IMR-90 (cell line): Measurements from ENCODE around the gene FBXO17. TPM values are rescaled to one million over a fixed set of nuclear protein-coding genes. Genes with fewer than 3 reads are reported as not detected.

ENCODE experiments used
- ATAC-seq: fragments of 200-7000 bp; cut with Tn5 transposase; 2 replicates; pipeline ENCODE4 v1.9.1; 2020; ENCODE audit warnings: low read depth, mild to moderate bottlenecking, moderate library complexity
- BruUV-seq: library from RNA; stranded (reverse); fragments of 400-500 nt; replicated peaks from 2 replicates; lab custom pipeline; 2021; lab: Mats Ljungman, UMichigan
- CTCF ChIA-PET: fragments of 300-600 bp; formaldehyde crosslinking; extraction: SDS; loops from one replicate; lab custom pipeline; 2021; ENCODE audit warnings: antibody characterized with exemption; lab: Yijun Ruan, JAX
- POLR2A ChIA-PET: fragments of 300-600 bp; sonication (Branson Sonifier 250); formaldehyde crosslinking; loops from one replicate; lab custom pipeline; 2022; ENCODE audit warnings: antibody characterized with exemption; ENCODE audit not compliant: unreplicated experiment; lab: Charles Lee
- DNase-seq: peaks from one replicate; pipeline ENCODE4 v3.0.0; 2013
- H2AFZ ChIP-seq: replicated peaks from 2 replicates; pipeline ENCODE3; 2013; ENCODE audit warnings: low read length, mild to moderate bottlenecking; ENCODE audit not compliant: poor library complexity
- H2AK5ac ChIP-seq: 2 replicates; pipeline ENCODE4 v1.6.1; 2013; ENCODE audit warnings: low read depth, low read length, inconsistent platforms
- H2AK9ac ChIP-seq: replicated peaks from 2 replicates; pipeline ENCODE3; 2013; ENCODE audit warnings: mild to moderate bottlenecking, low read depth, low read length, moderate library complexity; ENCODE audit not compliant: poor library complexity
- H2BK120ac ChIP-seq: 2 replicates; pipeline ENCODE4 v1.6.1; 2013; ENCODE audit warnings: low read depth, low read length, inconsistent platforms
- H2BK15ac ChIP-seq: 3 replicates; pipeline ENCODE4 v1.6.1; 2013; ENCODE audit warnings: low read depth, low read length, inconsistent platforms
- H2BK20ac ChIP-seq: 2 replicates; pipeline ENCODE4 v1.6.1; 2013; ENCODE audit warnings: low read depth, mild to moderate bottlenecking, inconsistent platforms, low read length, moderate library complexity
- H2BK5ac ChIP-seq: 2 replicates; pipeline ENCODE4 v1.6.1; 2013; ENCODE audit warnings: mild to moderate bottlenecking, low read depth, low read length, inconsistent platforms; ENCODE audit not compliant: poor library complexity, severe bottlenecking
- H3K14ac ChIP-seq: replicated peaks from 2 replicates; pipeline ENCODE4 v1.6.1; 2013; ENCODE audit warnings: low read depth, low read length, inconsistent platforms
- H3K18ac ChIP-seq: 2 replicates; pipeline ENCODE4 v1.6.1; 2013; ENCODE audit warnings: low read depth, low read length, control low read depth
- H3K23ac ChIP-seq: 2 replicates; pipeline ENCODE4 v1.6.1; 2013; ENCODE audit warnings: low read depth, low read length, inconsistent platforms
- H3K27ac ChIP-seq: 2 replicates; pipeline ENCODE4 v1.5.1; 2013; ENCODE audit warnings: mild to moderate bottlenecking, control low read depth, low read length; ENCODE audit not compliant: insufficient read depth
- H3K27me3 ChIP-seq: 2 replicates; pipeline ENCODE4 v1.6.1; 2013; ENCODE audit warnings: low read length; ENCODE audit not compliant: control insufficient read depth, insufficient read depth
- H3K36me3 ChIP-seq: 2 replicates; pipeline ENCODE4 v1.6.1; 2013; ENCODE audit warnings: low read length, mixed read lengths; ENCODE audit not compliant: control insufficient read depth, insufficient read depth
- H3K4ac ChIP-seq: 2 replicates; pipeline ENCODE4 v1.6.1; 2013; ENCODE audit warnings: low read depth, low read length, inconsistent platforms
- H3K4me1 ChIP-seq: 2 replicates; pipeline ENCODE4 v1.6.1; 2013; ENCODE audit warnings: low read length, mixed read lengths; ENCODE audit not compliant: control insufficient read depth, insufficient read depth
- H3K4me2 ChIP-seq: 2 replicates; pipeline ENCODE4 v1.6.1; 2013; ENCODE audit warnings: low read depth, mild to moderate bottlenecking, control low read depth, low read length, moderate library complexity
- H3K4me3 ChIP-seq: 2 replicates; pipeline ENCODE4 v1.5.1; 2013; ENCODE audit warnings: low read depth, mild to moderate bottlenecking, control low read depth, low read length, moderate library complexity; ENCODE audit not compliant: insufficient read depth
- H3K56ac ChIP-seq: 2 replicates; pipeline ENCODE4 v1.6.1; 2013; ENCODE audit warnings: low read length, inconsistent platforms; ENCODE audit not compliant: insufficient read depth; ENCODE audit errors: extremely low read depth
- H3K79me1 ChIP-seq, 2 experiments: 2 replicates each; pipeline ENCODE4 v1.6.1; 2013; ENCODE audit warnings: low read length in 2 of 2, inconsistent platforms in 1 of 2, low read depth in 1 of 2
- H3K9ac ChIP-seq: 2 replicates; pipeline ENCODE4 v1.6.1; 2013; ENCODE audit warnings: low read depth, low read length, control low read depth
- H3K9me1 ChIP-seq: 2 replicates; pipeline ENCODE4 v1.6.1; 2013; ENCODE audit warnings: low read length, inconsistent platforms; ENCODE audit not compliant: insufficient read depth
- H3K9me3 ChIP-seq: 2 replicates; pipeline ENCODE4 v1.6.1; 2013; ENCODE audit warnings: low read length; ENCODE audit not compliant: control insufficient read depth, insufficient read depth
- H4K20me1 ChIP-seq: 2 replicates; pipeline ENCODE4 v1.6.1; 2013; ENCODE audit warnings: low read length, inconsistent platforms; ENCODE audit not compliant: insufficient read depth
- H4K5ac ChIP-seq: 2 replicates; pipeline ENCODE4 v1.6.1; 2013; ENCODE audit warnings: mild to moderate bottlenecking, low read depth, low read length, control low read depth
- H4K8ac ChIP-seq, 2 experiments: 2 replicates each; pipeline ENCODE4 v1.6.1; 2013; ENCODE audit warnings: low read depth in 2 of 2, low read length in 2 of 2, control low read depth in 1 of 2, inconsistent platforms in 1 of 2
- H4K91ac ChIP-seq: 2 replicates; pipeline ENCODE4 v1.6.1; 2013; ENCODE audit warnings: low read depth, low read length, inconsistent platforms; ENCODE audit not compliant: insufficient read depth
- BHLHE40 ChIP-seq: fragments of 150-350 bp; IDR thresholded peaks from 2 replicates; pipeline ENCODE4 v1.6.1; 2016; ENCODE audit warnings: mild to moderate bottlenecking, low read depth, low read length
- CEBPB ChIP-seq: IDR thresholded peaks from 2 replicates; pipeline ENCODE4 v1.6.1; 2012; ENCODE audit warnings: low read depth, low read length, improper control_type of control experiment
- ELK1 ChIP-seq: fragments of 150-350 bp; IDR thresholded peaks from 2 replicates; pipeline ENCODE4 v1.6.1; 2016; ENCODE audit warnings: low read depth, mild to moderate bottlenecking, low read length, moderate library complexity, borderline replicate concordance
- FOS ChIP-seq: fragments of 150-350 bp; IDR thresholded peaks from 2 replicates; pipeline ENCODE4 v1.6.1; 2016; ENCODE audit warnings: low read depth, low read length
- MAFK ChIP-seq: IDR thresholded peaks from 2 replicates; pipeline ENCODE4 v1.6.1; 2012; ENCODE audit warnings: low read depth, low read length, improper control_type of control experiment
- MXI1 ChIP-seq: IDR thresholded peaks from 2 replicates; pipeline ENCODE4 v1.6.1; 2012; ENCODE audit warnings: low read depth, mild to moderate bottlenecking, low read length, moderate library complexity, borderline replicate concordance
- NFE2L2 ChIP-seq: fragments of 150-350 bp; IDR thresholded peaks from 2 replicates; pipeline ENCODE4 v1.6.1; 2016; ENCODE audit warnings: low read depth, mild to moderate bottlenecking, low read length
- RAD21 ChIP-seq: IDR thresholded peaks from 2 replicates; pipeline ENCODE4 v1.6.1; 2012; ENCODE audit warnings: low read length, improper control_type of control experiment
- WGBS, 2 experiments: methylation state at CpG; one replicate each; pipeline versions ENCODE4 v1.1.5 to v1.1.7; 2013; ENCODE audit warnings: missing lambda C conversion rate in 2 of 2; ENCODE audit not compliant: insufficient read length in 1 of 2; ENCODE audit errors: extremely low coverage in 2 of 2; 5-methylcytosine and 5-hydroxymethylcytosine counted together
- dilution Hi-C: fragments of 300-500 bp; cut with HindIII; formaldehyde crosslinking; loops from one replicate; pipeline ENCODE4 v1.14.3; 2018; ENCODE audit warnings: low sequenced_read_pairs; ENCODE audit not compliant: unreplicated experiment
- in situ Hi-C: fragments of 300-500 bp; cut with MboI; formaldehyde crosslinking; loops from 3 replicates; pipeline ENCODE4 v1.14.3; 2019; ENCODE audit warnings: low sequenced_read_pairs, inconsistent platforms, mixed read lengths
- intact Hi-C: fragments of 100-400 bp; cut with micrococcal nuclease; formaldehyde crosslinking; loops from 2 replicates; pipeline ENCODE4 v1.10.0; 2022
- polyA plus RNA-seq, 3 experiments: library from polyadenylated mRNA; depleted of rRNA; stranded (reverse); fragments of >200 nt; gene quantifications; 2 replicates each; pipeline ENCODE4 v1.2.3, GENCODE V29; 2012; ENCODE audit warnings: low replicate concordance in 1 of 3
- total RNA-seq: library from RNA; depleted of rRNA; stranded (reverse); fragments of >200 nt; gene quantifications from 2 replicates; pipeline ENCODE4 v1.2.3, GENCODE V29; 2012
- TF ChIP-seq, protein P1 (sequence below): conservative IDR thresholded peaks from 2 replicates; pipeline ENCODE4 v1.5.1; 2012; ENCODE audit warnings: mild to moderate bottlenecking, low read depth, low read length, improper control_type of control experiment
- TF ChIP-seq, protein P2 (sequence below): fragments of 150-350 bp; IDR thresholded peaks from 2 replicates; pipeline ENCODE4 v1.6.1; 2017; ENCODE audit warnings: mild to moderate bottlenecking, antibody characterized with exemption, low read length, low read depth

The FBXO17 gene
- total and polyA plus RNA-seq, 2 of the 4 experiments (the other 2 are of a cell fraction) = 10.8 to 20.7 TPM

DNA sequence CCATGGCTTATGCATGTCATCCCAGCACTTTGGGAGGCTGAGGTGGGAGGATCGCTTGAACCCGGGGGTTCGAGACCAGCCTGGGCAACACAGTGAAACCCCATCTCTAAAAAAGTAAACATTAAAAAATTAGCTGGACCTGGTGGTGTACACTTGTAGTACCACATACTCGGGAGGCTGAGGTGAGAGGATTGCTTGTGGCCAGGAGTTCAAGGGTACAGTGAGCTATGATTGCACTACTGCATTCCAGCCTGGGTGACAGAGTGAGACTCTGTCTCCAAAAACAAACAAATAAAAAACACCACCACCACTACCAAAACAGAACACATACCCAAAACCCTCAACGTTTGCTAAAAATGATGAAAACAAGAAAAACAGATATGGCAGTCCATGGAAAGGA is 15.9 kb downstream of the FBXO17 start:
- no peak for TF ChIP-seq NFE2L2
- TF ChIP-seq, protein P1, sequence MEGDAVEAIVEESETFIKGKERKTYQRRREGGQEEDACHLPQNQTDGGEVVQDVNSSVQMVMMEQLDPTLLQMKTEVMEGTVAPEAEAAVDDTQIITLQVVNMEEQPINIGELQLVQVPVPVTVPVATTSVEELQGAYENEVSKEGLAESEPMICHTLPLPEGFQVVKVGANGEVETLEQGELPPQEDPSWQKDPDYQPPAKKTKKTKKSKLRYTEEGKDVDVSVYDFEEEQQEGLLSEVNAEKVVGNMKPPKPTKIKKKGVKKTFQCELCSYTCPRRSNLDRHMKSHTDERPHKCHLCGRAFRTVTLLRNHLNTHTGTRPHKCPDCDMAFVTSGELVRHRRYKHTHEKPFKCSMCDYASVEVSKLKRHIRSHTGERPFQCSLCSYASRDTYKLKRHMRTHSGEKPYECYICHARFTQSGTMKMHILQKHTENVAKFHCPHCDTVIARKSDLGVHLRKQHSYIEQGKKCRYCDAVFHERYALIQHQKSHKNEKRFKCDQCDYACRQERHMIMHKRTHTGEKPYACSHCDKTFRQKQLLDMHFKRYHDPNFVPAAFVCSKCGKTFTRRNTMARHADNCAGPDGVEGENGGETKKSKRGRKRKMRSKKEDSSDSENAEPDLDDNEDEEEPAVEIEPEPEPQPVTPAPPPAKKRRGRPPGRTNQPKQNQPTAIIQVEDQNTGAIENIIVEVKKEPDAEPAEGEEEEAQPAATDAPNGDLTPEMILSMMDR = no peak
- TF ChIP-seq BHLHE40 = no peak
- TF ChIP-seq RAD21 = no peak
- TF ChIP-seq ELK1 = no peak
- no peak for TF ChIP-seq FOS
- TF ChIP-seq, protein P2, sequence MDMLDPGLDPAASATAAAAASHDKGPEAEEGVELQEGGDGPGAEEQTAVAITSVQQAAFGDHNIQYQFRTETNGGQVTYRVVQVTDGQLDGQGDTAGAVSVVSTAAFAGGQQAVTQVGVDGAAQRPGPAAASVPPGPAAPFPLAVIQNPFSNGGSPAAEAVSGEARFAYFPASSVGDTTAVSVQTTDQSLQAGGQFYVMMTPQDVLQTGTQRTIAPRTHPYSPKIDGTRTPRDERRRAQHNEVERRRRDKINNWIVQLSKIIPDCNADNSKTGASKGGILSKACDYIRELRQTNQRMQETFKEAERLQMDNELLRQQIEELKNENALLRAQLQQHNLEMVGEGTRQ = no peak
- no peak for TF ChIP-seq CEBPB
- TF ChIP-seq MAFK = no peak
- TF ChIP-seq MXI1 = no peak
- Histone ChIP-seq H3K27ac (no peak overlapping the region), H4K20me1 (no peaks in the 10 kb centered on the region), H2BK15ac (no peak overlapping the region), H3K36me3 (no peaks in the 10 kb centered on the region), H3K9me3 (no peaks in the 10 kb centered on the region), H3K4me1 (no peaks in the 10 kb centered on the region), H3K4ac (no peak overlapping the region), H2BK5ac (no peak overlapping the region), H3K4me2 (no peak overlapping the region), H3K23ac (no peak overlapping the region), H3K14ac (no peak overlapping the region), H3K56ac (no peak overlapping the region), H4K5ac (no peak overlapping the region), H2AFZ (no peak overlapping the region), H3K4me3 (no peak overlapping the region), H3K27me3 (no peaks in the 10 kb centered on the region), H3K9me1 (no peaks in the 10 kb centered on the region; the same call in 1 of the 2 replicates), H2BK120ac (no peak overlapping the region), H4K91ac (no peak overlapping the region), H4K8ac (no peak overlapping the region), H2AK5ac (no peak overlapping the region), H2AK9ac (no peak overlapping the region), H2BK20ac (no peak overlapping the region), H3K9ac (no peak overlapping the region), H3K79me1 (peaks cover 0 to 7% of the 10 kb centered on the region in 2 experiments; a peak in 1 of 4 replicates), H3K18ac (no peak overlapping the region)
- in situ Hi-C loops (loop anchor here (10.0 kb wide), 1 partner anchor 365 kb away; the partner anchor contains the start of gene LRFN1), intact Hi-C loops (no loop called here), dilution Hi-C loops (no loop called here)
- DNase-seq = no peak
- CTCF ChIA-PET = interaction anchor here (0.6 kb wide), 1 partner anchor 8 kb away, joined by 3 read pairs; no protein-coding TSS in a partner anchor
- WGBS, 2 experiments = no CpG with 5 or more reads among the region's 5 CpGs
- no TSS peak for BruUV-seq
- POLR2A ChIA-PET = no interaction called here
- no peak for ATAC-seq
